Smooth muscle cell of the coronary artery (primary cell): Measurements from ENCODE around the gene CLC. TPM values are rescaled to one million over a fixed set of nuclear protein-coding genes. Genes with fewer than 3 reads are reported as not detected.

Source experiments
- total RNA-seq: library from RNA; depleted of rRNA; stranded (reverse); fragments of >200 nt; gene quantifications from 2 replicates; pipeline ENCODE4 v1.2.3, GENCODE V29; 2014; ENCODE audit warnings: low replicate concordance

CLC gene
- not detected in 2 replicates for total RNA-seq

GRCh38 chr19:39737891-39738290, at the start of gene CLC:
TSS of gene CLC (minus strand) at chr19:39738029. CDS start at chr19:39737952, 77 bp downstream.

GRCh38 chr19:39778763-39779162, 40.9 kb upstream of the CLC start, which contains the start of gene LEUTX:
TSS of gene LEUTX (plus strand) at chr19:39778854. CDS start at chr19:39778921, 67 bp downstream.

GRCh38 chr19:39704181-39705044, 33.4 kb downstream of the CLC start, which contains the start of gene LGALS14:
TSS of gene LGALS14 (plus strand) at chr19:39704481. CDS start at chr19:39704529, 48 bp downstream.

Other genes with a start within 250 kb of the CLC start
- 0.08 TPM in 1 of 2 replicates, not detected in the other for gene DLL3, start 239.1 kb downstream of the CLC start, total RNA-seq
- gene SELENOV, start 222.9 kb downstream of the CLC start, total RNA-seq, result not detected in 2 replicates
- gene EID2B, start 205.2 kb downstream of the CLC start, total RNA-seq, result 2.0 and 2.9 TPM in 2 replicates
- gene EID2, start 197.9 kb downstream of the CLC start, total RNA-seq, result 3.3 and 13.4 TPM in 2 replicates
- not detected in 2 replicates for gene LGALS13, start 135.5 kb downstream of the CLC start, total RNA-seq
- not detected in 2 replicates for gene LGALS16, start 82.1 kb downstream of the CLC start, total RNA-seq
- gene LGALS14, start 33.5 kb downstream of the CLC start, total RNA-seq, result 0.08 TPM in 1 of 2 replicates, not detected in the other
- not detected in 2 replicates for gene LEUTX, start 40.8 kb upstream of the CLC start, total RNA-seq
- gene DYRK1B, start 96.1 kb upstream of the CLC start, total RNA-seq, result 9.0 and 11.7 TPM in 2 replicates
- gene FBL, start 108.3 kb upstream of the CLC start, total RNA-seq, result 232 and 277 TPM in 2 replicates
- 0.15 and 2.7 TPM in 2 replicates for gene FCGBP, start 196.6 kb upstream of the CLC start, total RNA-seq
- gene PSMC4, start 233.1 kb upstream of the CLC start, total RNA-seq, result 75.2 and 119 TPM in 2 replicates